Fibroblast of lung (primary cell): ENCODE results near the gene ACAA2.

Source experiments
- CTCF ChIP-seq, 2 donors: IDR thresholded peaks in 1 of 2; conservative IDR thresholded peaks in 1 of 2; 1 replicate in 1 of 2; 2 replicates in 1 of 2; pipeline ENCODE4 v1.5.1; 2011 to 2012; ENCODE audit warnings: low read length in 2 of 2, control low read depth in 1 of 2, inconsistent platforms in 1 of 2, low read depth in 1 of 2, mild to moderate bottlenecking in 1 of 2
- EZH2 ChIP-seq: IDR thresholded peaks from 2 replicates; pipeline ENCODE4 v1.5.1; 2012; ENCODE audit warnings: low read length, control low read depth, mild to moderate bottlenecking; ENCODE audit errors: missing control alignments

- TF ChIP-seq CTCF (conservative IDR thresholded peaks at IDR 0.05 in 1 of 2, IDR thresholded peaks at IDR 0.05 in 1 of 2; ENCODE audit: low read depth in 1 of 2, low read length in 2 of 2) (no peak), EZH2 (no peak)
These were observed 856 bp downstream of the ACAA2 start for GRCh38 chr18:49812286-49813068.
